HG03039 (cell line): ENCODE measurements around the gene VAC14.
"Not testable (repeated sequence)": the region's sequence is repeated elsewhere in the genome, so short reads cannot be mapped to it uniquely, and the experiment has no call there.

ENCODE experiments used
- ATAC-seq: cut with Tn5 transposase; IDR thresholded peaks from one replicate; pipeline ENCODE4 v1.9.1; 2021; ENCODE audit warnings: mild to moderate bottlenecking, moderate library complexity; ENCODE audit not compliant: unreplicated experiment

VAC14 gene

GRCh38 chr16:70800781-70801480 is at the start of gene VAC14:
Gene VAC14, minus strand, starts transcription at chr16:70801158. Its CDS starts 258 bp downstream, at chr16:70800900.
- ATAC-seq, result peak; percentile 90

GRCh38 chr16:70823498-70824118 is 22.6 kb upstream of the VAC14 start:
- not testable (repeated sequence) for ATAC-seq

- ATAC-seq, result not testable (repeated sequence)
Observed at GRCh38 chr16:70822734-70823133, 21.8 kb upstream of the VAC14 start.

GRCh38 chr16:70818088-70818487 is 17.1 kb upstream of the VAC14 start:
- ATAC-seq, result not testable (repeated sequence)

- no peak for ATAC-seq
Observed at GRCh38 chr16:70809392-70810060, 8.6 kb upstream of the VAC14 start.

- ATAC-seq, result no peak
Observed at GRCh38 chr16:70808371-70808770, 7.4 kb upstream of the VAC14 start.

GRCh38 chr16:70805787-70806186 is 4.8 kb upstream of the VAC14 start:
- ATAC-seq, result no peak

GRCh38 chr16:70805380-70805779 is 4.4 kb upstream of the VAC14 start:
- no peak for ATAC-seq

GRCh38 chr16:70804734-70805169 is 3.8 kb upstream of the VAC14 start:
- ATAC-seq, result no peak

GRCh38 chr16:70804153-70804733 is 3.3 kb upstream of the VAC14 start:
- ATAC-seq, result no peak

- ATAC-seq, result no peak
Observed at GRCh38 chr16:70803319-70803718, 2.4 kb upstream of the VAC14 start.

GRCh38 chr16:70801611-70802010 is 653 bp upstream of the VAC14 start:
- ATAC-seq, result no peak

GRCh38 chr16:70800311-70800710 is 647 bp downstream of the VAC14 start:
- no peak for ATAC-seq

- ATAC-seq, result no peak
Observed at GRCh38 chr16:70796301-70796700, 4.7 kb downstream of the VAC14 start.

GRCh38 chr16:70795296-70795912 is 5.6 kb downstream of the VAC14 start:
- no peak for ATAC-seq

- no peak for ATAC-seq
Observed at GRCh38 chr16:70793851-70794502, 7.0 kb downstream of the VAC14 start.

- ATAC-seq, result no peak
Observed at GRCh38 chr16:70790815-70791214, 10.1 kb downstream of the VAC14 start.

GRCh38 chr16:70789595-70790447 is 11.1 kb downstream of the VAC14 start:
- ATAC-seq, result no peak

GRCh38 chr16:70788668-70789594 is 12.0 kb downstream of the VAC14 start:
- no peak for ATAC-seq
